ENCODE results near the gene RYR2.

RYR2 gene

DNA sequence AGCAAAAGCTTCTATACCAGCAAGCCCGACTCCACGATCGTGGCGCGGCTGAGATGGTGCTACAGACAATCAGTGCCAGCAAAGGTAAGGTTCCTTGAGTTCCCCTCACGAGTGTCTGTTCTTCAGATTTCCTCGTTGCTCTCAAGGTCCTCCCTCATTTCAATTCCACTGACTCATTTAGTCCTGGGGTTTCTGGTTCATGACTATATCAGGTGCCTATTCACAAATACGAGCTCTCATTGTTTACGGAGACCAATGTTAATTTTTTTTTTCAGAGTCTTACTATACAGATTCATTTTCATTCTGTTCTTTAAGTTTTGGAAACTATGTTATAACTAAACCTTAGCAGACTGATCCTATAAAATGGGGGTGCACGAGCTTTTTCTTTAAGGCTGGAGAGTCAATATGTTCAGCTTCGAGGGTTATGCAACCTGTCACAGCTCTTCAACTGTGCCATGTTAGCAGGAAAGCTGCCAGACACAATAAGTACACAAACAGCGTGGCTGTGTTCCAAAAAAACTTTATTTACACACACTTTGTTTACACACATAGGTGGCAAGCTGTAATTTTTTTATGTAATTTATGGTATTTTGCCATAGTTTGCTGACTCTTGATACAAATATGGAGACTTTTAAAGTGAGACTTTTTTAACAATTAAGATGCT, 714.5 kb downstream of the RYR2 start:
- DNase-seq = no peak

DNA sequence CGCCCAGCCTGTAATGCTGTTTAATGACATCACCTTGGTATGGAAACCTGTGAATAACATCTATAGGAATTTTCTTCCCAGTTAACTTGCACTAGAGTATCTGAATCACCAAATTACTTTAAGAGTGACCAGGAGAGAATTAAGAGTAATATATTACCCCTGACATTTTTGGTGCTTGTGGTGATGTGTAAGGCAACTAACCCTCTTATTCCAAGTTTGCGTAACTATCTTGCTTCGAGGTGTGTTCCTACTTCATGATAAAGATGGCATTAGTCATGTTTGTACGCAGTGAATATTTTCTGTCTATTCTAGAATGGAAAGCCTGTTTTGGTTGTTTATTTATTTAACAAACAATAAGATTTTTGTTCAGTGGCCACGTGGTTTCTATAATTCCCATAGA, 717.4 kb downstream of the RYR2 start:
- DNase-seq = no peak

DNA sequence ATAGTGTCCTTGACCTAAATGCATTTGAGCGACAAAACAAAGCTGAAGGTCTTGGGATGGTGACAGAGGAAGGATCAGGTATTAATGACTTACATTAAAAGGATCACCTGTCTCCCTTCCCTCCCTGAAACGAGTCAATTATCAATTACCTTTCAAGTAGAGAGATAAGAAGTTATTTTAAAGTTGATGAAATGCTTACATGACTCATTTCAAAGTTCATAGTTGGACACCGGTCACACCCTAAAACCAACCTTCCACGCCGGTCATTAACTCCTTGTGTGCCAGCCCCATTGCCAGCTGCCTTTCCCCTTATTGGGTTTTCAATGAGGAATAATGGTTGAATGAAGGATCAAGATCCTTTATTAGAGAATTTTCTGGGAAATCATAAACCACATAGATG, 719.0 kb downstream of the RYR2 start:
- no peak for DNase-seq

GRCh38 chr1:237763137-237763536, 721.2 kb downstream of the RYR2 start:
- no peak for DNase-seq

- DNase-seq = no peak
Measured at GRCh38 chr1:237763751-237764150, 721.8 kb downstream of the RYR2 start.

- no peak for DNase-seq
Measured at GRCh38 chr1:237769916-237770315, 727.9 kb downstream of the RYR2 start.

DNA sequence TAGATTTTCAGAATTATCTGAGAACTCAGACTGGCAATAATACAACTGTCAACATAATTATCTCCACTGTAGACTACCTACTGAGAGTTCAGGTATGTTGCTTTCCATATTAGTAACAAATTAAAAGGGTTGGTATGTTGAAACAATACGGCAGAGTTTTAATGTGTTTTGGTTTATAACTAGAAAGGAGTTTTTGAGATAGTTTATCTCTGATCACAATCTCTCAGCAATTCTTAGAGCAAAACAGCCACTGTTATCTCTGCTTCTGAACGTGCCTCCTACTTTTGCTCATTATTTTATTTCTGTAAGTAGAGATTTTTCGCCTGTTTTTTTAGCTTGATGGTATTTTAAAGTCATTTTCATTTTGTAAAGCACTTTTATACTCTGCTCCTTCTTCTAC, 730.0 kb downstream of the RYR2 start:
- DNase-seq = no peak

DNA sequence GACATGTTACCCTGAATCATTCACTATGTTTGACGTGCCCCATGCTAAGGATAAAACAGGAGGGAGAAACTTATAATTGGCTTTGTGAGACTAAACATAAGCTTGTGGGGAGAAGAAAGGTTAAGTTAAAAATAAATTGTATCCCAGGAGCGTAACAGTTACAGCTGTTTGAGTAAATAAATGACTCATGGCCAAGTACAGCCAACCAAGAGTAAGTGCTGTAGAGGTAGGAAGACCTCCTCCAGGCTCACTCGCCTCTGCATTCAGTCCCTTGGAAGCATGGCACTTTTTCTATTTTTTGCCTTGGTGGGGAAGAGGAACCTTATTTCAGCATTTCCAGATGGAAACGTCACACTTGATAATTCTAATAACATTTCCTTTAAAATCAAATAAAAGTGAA, 732.3 kb downstream of the RYR2 start:
- DNase-seq = no peak

DNA sequence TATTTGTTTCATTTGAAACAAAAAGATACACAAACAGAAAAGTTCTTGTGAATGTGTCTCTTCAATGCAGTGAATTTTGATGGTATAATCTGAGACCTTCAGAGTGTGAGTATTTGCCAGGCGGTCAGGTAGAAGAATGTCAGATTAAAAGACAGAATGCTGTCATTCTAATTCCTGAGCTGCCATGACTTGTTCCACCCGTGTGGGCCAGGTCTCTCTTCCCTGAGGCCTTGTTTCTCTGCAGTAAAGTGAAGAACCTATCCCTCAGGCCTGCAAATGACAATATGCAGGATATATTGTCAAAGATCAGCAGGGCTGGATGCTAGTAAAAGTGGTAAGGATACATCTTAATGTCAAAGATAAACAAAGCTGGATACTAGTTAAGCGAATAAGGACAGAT, 737.4 kb downstream of the RYR2 start:
- DNase-seq = no peak

DNA sequence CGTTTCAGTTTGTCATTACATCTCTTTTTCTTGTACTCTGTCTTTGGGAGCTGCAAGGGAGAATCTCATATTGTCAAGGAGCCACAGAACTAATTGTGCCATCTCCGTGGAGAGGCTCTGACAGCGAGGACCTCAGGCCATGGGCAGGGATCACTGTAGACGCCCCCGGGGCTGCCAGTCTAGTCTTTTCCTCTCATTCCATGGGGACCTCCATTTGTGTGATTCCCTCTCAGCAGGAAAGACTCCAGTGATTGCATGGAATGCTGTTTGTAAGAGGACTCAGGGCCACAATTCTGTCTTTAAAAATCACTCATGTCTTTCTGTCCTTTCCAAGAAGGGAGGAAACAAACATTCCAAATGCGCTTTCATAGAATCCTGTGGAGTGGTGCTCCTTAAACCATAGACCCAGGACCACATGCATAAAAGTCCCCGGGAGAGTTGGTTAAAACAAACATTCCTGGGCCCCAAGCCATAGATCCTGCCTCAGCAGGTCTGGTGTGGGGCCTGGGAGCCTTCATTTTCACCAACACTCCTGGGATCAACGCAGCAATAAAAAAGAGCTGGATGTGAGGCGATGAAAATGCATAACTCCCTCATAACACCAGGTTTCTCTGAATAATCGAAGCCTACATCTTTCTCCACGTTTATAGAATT, 744.2 kb downstream of the RYR2 start:
- no peak for DNase-seq

DNA sequence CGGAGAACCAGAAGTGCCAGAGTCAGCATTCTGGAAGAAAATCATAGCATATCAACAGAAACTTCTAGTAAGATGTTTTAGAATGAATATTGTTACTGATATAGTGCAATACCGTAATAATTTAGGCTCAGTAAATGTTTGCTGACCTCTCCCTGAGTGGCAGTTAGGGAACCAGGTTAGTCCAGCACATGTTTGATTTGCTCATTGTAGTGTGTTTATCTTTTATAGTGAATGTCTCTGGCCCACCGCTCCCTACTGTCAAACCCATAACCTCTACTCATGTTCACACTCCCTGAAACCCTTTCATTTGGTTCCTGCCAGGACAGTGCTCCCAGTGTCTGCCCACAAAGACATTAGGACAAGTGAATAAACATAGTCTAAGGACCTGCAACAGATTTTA, 746.1 kb downstream of the RYR2 start:
- no peak for DNase-seq

DNA sequence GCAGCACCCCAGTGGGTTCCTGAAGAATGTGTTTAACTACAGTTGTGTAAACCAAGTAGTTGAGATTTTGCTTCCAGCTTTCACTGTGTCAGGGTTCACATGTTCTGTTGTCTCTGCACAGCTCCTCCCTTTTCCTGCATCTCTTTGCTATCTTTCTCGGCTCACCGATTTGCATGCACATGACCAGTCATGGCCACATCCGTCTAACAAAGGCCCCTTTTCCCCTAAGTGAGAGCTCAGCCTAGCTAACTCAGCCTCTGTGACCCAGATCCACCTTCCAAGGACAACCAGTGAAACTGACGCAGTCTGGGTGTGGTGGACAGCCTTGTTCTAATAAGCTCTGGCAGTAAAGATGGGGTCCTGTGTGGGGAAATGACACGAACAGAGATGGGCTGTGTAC, 747.6 kb downstream of the RYR2 start:
- DNase-seq = no peak

DNA sequence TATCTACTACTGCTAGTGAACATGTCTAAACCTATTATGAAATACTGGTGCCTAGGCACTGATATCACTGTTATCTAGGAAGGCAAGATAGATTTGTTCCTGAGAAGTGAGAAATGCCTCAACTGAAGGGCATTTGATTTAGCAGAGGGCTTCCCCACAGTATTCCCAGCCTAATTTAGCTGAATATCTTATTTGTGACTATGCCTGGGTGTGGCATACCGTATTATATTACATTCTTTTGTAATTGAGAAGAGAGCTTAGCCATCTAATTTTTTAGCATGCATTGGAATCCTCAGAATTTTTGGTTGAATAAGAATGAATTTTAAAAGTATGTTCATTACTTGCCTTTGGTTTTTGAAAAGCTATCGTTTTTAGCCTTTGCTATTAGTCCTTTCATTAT, 749.6 kb downstream of the RYR2 start:
- DNase-seq = no peak

DNA sequence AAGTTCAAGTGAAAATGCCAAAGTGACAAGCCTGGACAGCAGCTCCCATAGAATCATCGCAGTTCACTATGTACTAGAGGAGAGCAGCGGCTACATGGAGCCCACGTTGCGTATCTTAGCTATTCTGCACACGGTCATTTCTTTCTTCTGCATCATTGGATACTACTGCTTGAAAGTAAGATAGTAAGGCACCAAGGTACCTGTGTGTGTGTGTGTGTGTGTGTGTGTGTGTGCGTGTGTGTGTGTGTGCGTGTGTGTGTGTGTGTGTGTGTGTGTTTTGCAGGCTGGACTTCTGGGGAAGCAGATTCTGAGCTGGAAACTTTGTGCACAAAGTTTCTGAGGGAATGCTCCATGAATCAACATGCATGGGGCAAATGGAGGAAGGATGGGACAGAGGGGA, 750.2 kb downstream of the RYR2 start:
- DNase-seq = no peak

GRCh38 chr1:237792726-237793125, 750.7 kb downstream of the RYR2 start:
- no peak for DNase-seq

DNA sequence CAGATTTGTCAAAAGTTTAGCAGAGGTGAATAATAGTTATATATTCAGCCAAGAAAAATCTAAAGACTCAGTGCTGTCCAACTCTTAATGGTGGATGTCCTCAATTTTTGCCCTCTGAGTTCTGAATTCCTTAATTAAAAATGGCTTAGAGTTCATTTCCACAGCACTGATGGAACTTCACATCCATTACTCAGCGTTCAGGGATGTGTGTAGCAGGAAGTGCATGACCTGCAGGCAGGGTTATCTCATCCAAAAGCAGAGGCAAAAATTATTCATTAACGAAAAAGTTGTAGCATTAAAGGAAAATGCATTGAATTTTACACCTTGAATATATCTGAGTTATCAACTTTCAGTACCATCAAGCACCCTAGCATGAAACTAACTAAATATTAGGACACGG, 752.1 kb downstream of the RYR2 start:
- DNase-seq = no peak

DNA sequence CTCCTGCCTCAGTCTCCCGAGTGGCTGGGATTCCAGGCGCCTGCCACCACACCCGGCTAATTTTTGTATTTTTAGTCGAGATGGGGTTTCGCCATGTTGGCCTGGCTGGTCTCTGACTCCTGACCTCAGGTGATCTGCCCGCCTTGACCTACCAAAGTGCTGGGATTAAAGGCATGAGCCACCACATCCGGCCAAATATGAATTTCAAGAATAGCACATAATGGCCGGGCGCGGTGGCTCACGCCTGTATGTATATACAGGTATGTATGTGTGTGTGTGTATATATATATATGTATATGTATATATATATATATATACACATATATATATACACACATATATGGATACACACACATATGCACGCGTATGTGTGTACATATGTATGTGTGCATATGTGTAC, 753.6 kb downstream of the RYR2 start:
- no peak for DNase-seq

GRCh38 chr1:237799762-237800474, 757.9 kb downstream of the RYR2 start:
- no peak for DNase-seq

- DNase-seq = no peak
Measured at GRCh38 chr1:237804516-237804915, 762.5 kb downstream of the RYR2 start.

DNA sequence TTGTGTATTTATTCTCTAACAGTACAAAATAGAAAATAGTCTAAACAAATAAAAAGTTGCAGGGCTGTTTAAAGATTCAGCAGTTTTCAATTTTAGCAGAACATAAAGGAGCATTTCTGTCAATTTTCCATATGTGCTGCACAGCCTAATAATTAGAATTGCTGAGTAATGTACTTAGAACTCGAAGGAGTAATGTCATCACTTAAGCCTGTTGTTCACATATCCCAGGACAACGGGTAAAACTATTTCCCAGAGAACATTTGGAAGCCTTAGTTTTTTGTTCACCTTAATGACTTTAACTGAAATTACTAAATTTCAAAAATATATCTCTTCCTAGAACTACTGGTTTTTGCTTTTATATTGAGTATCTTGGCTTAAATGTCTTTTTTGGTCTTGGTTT, 767.1 kb downstream of the RYR2 start:
- DNase-seq = no peak

- DNase-seq = no peak
Measured at GRCh38 chr1:237811633-237812032, 769.6 kb downstream of the RYR2 start.

DNA sequence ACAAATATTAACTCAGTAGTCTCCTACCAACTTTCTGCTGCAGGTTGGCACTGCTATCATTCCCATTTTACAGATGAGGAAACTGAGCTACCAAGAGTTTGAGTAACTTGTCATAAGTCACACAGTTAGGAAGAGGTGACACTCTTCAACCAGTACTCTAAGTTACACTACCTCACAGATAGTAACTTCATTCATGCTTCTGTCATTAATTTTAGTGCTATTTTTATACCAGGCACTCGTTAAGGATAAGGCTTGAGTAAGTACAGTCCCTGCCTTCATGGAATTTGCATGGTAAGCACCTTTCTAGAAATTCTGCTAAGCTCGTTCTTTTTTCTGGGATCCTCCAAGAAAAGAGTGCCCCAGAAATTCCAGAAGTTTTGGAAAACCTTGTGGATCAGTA, 770.1 kb downstream of the RYR2 start:
- DNase-seq = no peak

DNA sequence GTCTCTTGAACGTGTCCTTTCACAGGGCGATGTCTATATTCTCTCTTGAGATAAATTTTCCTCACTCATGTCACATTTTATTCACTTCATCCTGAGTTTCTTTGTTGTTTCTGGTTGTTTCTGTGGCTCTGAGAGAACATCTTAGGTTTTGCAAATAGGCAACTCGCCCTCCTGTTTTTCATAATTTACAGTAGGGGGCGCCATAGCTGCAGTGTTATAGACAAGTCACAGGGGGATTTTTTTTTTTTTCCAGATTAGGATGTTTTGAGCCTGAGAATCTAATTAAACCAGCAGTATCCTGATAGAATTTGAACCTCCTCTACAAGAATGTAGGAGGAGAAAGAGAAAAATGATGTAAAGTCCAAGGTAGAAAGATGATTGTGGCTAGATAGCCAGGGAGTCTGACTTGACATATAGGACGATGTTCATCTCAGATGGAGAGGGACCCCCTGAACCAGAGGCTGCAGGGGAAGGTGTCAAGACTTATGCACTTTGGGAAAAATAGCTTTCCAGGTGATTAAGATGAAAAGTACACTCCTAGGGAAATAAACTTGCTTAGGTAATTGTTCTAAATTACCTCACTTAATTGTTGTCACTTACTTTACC, 772.4 kb downstream of the RYR2 start:
- DNase-seq = no peak

DNA sequence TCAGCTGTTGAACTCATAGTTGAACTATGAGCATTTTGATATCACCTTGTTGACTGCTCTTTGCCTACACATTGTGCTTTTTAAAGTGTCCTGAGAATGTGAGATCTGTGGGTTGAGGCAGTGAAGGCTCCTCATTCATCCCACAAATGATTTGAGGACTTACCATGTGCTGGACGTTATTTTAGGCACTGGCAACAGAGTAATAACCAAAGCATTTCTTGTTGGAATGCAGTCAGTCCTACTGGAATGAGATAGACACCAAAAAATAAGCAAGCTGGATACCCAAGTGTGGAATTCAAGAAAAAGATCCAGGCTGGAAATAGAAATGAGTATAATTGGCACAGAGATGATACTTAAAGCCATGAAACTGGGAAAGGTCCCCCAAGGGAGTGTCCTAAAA, 775.3 kb downstream of the RYR2 start:
- no peak for DNase-seq

Data from NCI-H1417 treated with DMSO at 0.1 percent for 48 hours (cell line).